HepG2 (cell line): ENCODE results near the gene NUDT8. TPM values are rescaled to one million over a fixed set of nuclear protein-coding genes. Genes with fewer than 3 reads are reported as not detected.
A peak's percentile ranks its signal among the peaks of the same experiment; 100 is the strongest.

Experiments
- ATF7-NPFF ChIP-seq: sonication (generic); formaldehyde crosslinking; IDR thresholded peaks from 2 replicates; pipeline ENCODE4 v1.8.1; 2023; ENCODE audit warnings: mild to moderate bottlenecking, low read depth, missing genetic modification reagents, moderate library complexity
- CBFB ChIP-seq: sonication (generic); formaldehyde crosslinking; IDR thresholded peaks from 2 replicates; pipeline ENCODE4 v1.4.0; 2020; ENCODE audit warnings: missing genetic modification reagents
- KDM5B ChIP-seq: sonication (generic); formaldehyde crosslinking; IDR thresholded peaks from 2 replicates; pipeline ENCODE4 v1.4.0; 2020; ENCODE audit warnings: missing genetic modification reagents, mild to moderate bottlenecking, borderline replicate concordance
- STAG1 ChIP-seq: sonication (generic); formaldehyde crosslinking; IDR thresholded peaks from 2 replicates; pipeline ENCODE4 v1.4.0; 2020; ENCODE audit warnings: missing genetic modification reagents
- ZNF331 ChIP-seq: sonication (generic); formaldehyde crosslinking; IDR thresholded peaks from 2 replicates; pipeline ENCODE4 v1.4.0; 2020; ENCODE audit warnings: missing genetic modification reagents
- ZNF768 ChIP-seq: sonication (generic); formaldehyde crosslinking; IDR thresholded peaks from 2 replicates; pipeline ENCODE4 v1.4.0; 2020; ENCODE audit warnings: missing genetic modification reagents
- ZNF772 ChIP-seq: sonication (generic); formaldehyde crosslinking; IDR thresholded peaks from 2 replicates; pipeline ENCODE4 v1.5.0; 2020; ENCODE audit warnings: mild to moderate bottlenecking, missing genetic modification reagents
- polyA plus RNA-seq, 8 experiments: library from polyadenylated mRNA; depleted of rRNA in 3 of 8; stranded (reverse) in 7 of 8; unstranded in 1 of 8; fragments of >200 nt; fragmentation: Illumina TruSeq in 4 of 8; extraction: Trizol in 4 of 8; gene quantifications; 2 replicates each; pipeline versions ENCODE4 v1.2.1 to v1.2.3, GENCODE V29; 2011 to 2016; ENCODE audit warnings: low read depth in 4 of 8, missing spikeins in 1 of 8, mixed read lengths in 1 of 8; ENCODE audit not compliant: insufficient read depth in 1 of 8
- total RNA-seq, 5 experiments: library from RNA; depleted of rRNA; stranded (reverse); fragments of >200 nt; fragmentation: Illumina TruSeq; extraction: Trizol; gene quantifications; 2 replicates each; pipeline ENCODE4 v1.2.3, GENCODE V29; 2016; ENCODE audit warnings: low read depth in 1 of 5
- TF ChIP-seq, protein P1 (sequence below): sonication (generic); formaldehyde crosslinking; IDR thresholded peaks from 2 replicates; pipeline ENCODE4 v1.5.0; 2020; ENCODE audit warnings: missing genetic modification reagents, mild to moderate bottlenecking, borderline replicate concordance
- TF ChIP-seq, protein P2 (sequence below): sonication (generic); formaldehyde crosslinking; IDR thresholded peaks from 2 replicates; pipeline ENCODE4 v1.9.0; 2022; ENCODE audit warnings: missing genetic modification reagents, mild to moderate bottlenecking, borderline replicate concordance
- TF ChIP-seq, protein P3 (sequence below): sonication (generic); formaldehyde crosslinking; IDR thresholded peaks from 2 replicates; pipeline ENCODE4 v1.4.0; 2020; ENCODE audit warnings: missing genetic modification reagents, borderline replicate concordance

NUDT8 gene
- total and polyA plus RNA-seq, 2 of the 13 experiments (the other 11 are each of a cell fraction or from before 2014, with no cell fraction given): 6.7 to 25.8 TPM

DNA sequence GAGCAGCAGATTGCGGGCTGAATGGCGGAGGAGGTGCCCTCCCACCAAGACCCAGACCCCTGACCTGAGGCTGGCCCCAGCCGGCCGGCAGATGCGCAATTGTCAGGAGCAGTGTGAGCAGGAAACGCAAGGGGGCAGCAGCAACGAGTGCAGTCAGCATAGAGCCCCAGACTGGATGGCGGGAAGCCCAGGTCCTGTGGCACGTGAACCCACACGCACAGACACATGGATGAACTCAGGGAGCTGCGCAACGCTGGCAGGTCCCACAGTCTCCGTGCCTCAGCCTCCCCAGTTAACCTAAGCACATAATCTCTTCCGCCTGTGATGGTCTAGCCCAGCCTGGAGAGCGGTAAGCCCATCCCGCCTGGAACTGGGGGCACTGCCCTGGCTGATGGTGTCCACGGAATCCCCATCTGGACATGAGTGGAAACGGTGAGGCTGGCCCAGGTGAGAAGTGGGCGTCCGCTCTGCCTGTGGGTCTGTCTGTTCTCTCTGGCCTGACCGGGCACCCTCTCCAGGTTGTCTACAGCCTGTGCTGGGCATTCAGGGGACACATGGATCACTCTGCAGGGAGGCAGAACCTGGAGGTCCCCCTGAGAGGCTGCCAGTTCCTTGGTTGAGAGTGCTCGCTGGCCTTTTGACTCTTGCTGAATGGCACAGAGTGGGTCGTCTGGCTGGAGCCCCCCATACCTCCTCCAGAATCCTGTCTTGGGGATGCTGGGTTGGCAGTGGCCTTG lies 10.5 kb upstream of the NUDT8 start (continued):
- TF ChIP-seq KDM5B (CRISPR knock-in tag) (peak; percentile 77; the same call in 1 of the 2 replicates), CBFB (CRISPR knock-in tag) (0 out of 2 replicates have a peak, but pooled peaks have one; percentile 36), ZNF768 (peak; percentile 39; the same call in 1 of the 2 replicates), STAG1 (CRISPR knock-in tag) (peak; percentile 54), ATF7-NPFF (0 out of 2 replicates have a peak, but pooled peaks have one; percentile 36), ZNF331 (CRISPR knock-in tag) (peak; percentile 72; the same call in 1 of the 2 replicates), ZNF772 (CRISPR knock-in tag) (peak; percentile 67; the same call in 1 of the 2 replicates)
- TF ChIP-seq, protein P1, sequence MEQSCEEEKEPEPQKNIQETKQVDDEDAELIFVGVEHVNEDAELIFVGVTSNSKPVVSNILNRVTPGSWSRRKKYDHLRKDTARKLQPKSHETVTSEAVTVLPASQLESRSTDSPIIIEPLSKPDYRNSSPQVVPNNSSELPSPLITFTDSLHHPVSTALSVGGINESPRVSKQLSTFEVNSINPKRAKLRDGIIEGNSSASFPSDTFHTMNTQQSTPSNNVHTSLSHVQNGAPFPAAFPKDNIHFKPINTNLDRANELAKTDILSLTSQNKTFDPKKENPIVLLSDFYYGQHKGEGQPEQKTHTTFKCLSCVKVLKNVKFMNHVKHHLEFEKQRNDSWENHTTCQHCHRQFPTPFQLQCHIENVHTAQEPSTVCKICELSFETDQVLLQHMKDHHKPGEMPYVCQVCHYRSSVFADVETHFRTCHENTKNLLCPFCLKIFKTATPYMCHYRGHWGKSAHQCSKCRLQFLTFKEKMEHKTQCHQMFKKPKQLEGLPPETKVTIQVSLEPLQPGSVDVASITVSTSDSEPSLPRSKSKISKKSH: peak; percentile 76; the same call in 1 of the 2 replicates
- TF ChIP-seq, protein P2, sequence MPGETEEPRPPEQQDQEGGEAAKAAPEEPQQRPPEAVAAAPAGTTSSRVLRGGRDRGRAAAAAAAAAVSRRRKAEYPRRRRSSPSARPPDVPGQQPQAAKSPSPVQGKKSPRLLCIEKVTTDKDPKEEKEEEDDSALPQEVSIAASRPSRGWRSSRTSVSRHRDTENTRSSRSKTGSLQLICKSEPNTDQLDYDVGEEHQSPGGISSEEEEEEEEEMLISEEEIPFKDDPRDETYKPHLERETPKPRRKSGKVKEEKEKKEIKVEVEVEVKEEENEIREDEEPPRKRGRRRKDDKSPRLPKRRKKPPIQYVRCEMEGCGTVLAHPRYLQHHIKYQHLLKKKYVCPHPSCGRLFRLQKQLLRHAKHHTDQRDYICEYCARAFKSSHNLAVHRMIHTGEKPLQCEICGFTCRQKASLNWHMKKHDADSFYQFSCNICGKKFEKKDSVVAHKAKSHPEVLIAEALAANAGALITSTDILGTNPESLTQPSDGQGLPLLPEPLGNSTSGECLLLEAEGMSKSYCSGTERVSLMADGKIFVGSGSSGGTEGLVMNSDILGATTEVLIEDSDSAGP (CRISPR knock-in tag): peak; percentile 57; the same call in 1 of the 2 replicates
- TF ChIP-seq, protein P3, sequence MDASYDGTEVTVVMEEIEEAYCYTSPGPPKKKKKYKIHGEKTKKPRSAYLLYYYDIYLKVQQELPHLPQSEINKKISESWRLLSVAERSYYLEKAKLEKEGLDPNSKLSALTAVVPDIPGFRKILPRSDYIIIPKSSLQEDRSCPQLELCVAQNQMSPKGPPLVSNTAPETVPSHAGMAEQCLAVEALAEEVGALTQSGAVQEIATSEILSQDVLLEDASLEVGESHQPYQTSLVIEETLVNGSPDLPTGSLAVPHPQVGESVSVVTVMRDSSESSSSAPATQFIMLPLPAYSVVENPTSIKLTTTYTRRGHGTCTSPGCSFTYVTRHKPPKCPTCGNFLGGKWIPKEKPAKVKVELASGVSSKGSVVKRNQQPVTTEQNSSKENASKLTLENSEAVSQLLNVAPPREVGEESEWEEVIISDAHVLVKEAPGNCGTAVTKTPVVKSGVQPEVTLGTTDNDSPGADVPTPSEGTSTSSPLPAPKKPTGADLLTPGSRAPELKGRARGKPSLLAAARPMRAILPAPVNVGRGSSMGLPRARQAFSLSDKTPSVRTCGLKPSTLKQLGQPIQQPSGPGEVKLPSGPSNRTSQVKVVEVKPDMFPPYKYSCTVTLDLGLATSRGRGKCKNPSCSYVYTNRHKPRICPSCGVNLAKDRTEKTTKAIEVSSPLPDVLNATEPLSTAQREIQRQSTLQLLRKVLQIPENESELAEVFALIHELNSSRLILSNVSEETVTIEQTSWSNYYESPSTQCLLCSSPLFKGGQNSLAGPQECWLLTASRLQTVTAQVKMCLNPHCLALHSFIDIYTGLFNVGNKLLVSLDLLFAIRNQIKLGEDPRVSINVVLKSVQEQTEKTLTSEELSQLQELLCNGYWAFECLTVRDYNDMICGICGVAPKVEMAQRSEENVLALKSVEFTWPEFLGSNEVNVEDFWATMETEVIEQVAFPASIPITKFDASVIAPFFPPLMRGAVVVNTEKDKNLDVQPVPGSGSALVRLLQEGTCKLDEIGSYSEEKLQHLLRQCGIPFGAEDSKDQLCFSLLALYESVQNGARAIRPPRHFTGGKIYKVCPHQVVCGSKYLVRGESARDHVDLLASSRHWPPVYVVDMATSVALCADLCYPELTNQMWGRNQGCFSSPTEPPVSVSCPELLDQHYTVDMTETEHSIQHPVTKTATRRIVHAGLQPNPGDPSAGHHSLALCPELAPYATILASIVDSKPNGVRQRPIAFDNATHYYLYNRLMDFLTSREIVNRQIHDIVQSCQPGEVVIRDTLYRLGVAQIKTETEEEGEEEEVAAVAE (CRISPR knock-in tag): no peak
